Nephron progenitor cell (in vitro differentiated cells): ENCODE measurements around the gene GALNT10.
A peak's percentile ranks its signal among the peaks of the same experiment; 100 is the strongest.

ENCODE experiments used
- DNase-seq: peaks from one replicate; pipeline ENCODE4 v3.0.0; 2021
- H3K27ac Mint-ChIP-seq: 2 replicates; pipeline ENCODE4 v1.8.0; 2021; ENCODE audit warnings: mild to moderate bottlenecking, moderate library complexity, mixed read lengths
- H3K27me3 Mint-ChIP-seq: 2 replicates; pipeline ENCODE4 v1.8.0; 2021; ENCODE audit warnings: mild to moderate bottlenecking, low read depth, mixed read lengths; ENCODE audit not compliant: poor library complexity
- H3K36me3 Mint-ChIP-seq: 2 replicates; pipeline ENCODE4 v1.8.0; 2021; ENCODE audit warnings: low read depth, mixed read lengths
- H3K4me1 Mint-ChIP-seq: 2 replicates; pipeline ENCODE4 v1.8.0; 2021; ENCODE audit warnings: mixed read lengths
- H3K4me3 Mint-ChIP-seq: 2 replicates; pipeline ENCODE4 v1.8.0; 2021; ENCODE audit warnings: mild to moderate bottlenecking, moderate library complexity, mixed read lengths
- H3K9me3 Mint-ChIP-seq: 2 replicates; pipeline ENCODE4 v1.8.0; 2021; ENCODE audit warnings: mild to moderate bottlenecking, moderate library complexity, mixed read lengths
- CTCF ChIP-seq: fragments of 200-600 bp; sonication (generic); IDR thresholded peaks from 2 replicates; pipeline ENCODE4 v1.5.0; 2021; ENCODE audit warnings: antibody characterized with exemption

The GALNT10 gene

GRCh38 chr5:154217462-154217861 is 26.9 kb downstream of the GALNT10 start:
- H3K27me3 Mint-ChIP-seq: peaks cover 10% of the 10 kb centered on the region
- peaks cover 54% of the 10 kb centered on the region for H3K4me1 Mint-ChIP-seq
- H3K9me3 Mint-ChIP-seq: no peaks in the 10 kb centered on the region
- DNase-seq: no peak
- no peak overlapping the region for H3K4me3 Mint-ChIP-seq
- H3K36me3 Mint-ChIP-seq: peaks cover 10% of the 10 kb centered on the region
- peak overlapping the region; percentile 11 for H3K27ac Mint-ChIP-seq
- TF ChIP-seq CTCF: no peak

- Mint-ChIP-seq H3K4me3 (no peak overlapping the region), H3K4me1 (peaks cover 54% of the 10 kb centered on the region), H3K27me3 (peaks cover 10% of the 10 kb centered on the region), H3K36me3 (peaks cover 23% of the 10 kb centered on the region), H3K27ac (peak overlapping the region; percentile 88), H3K9me3 (peaks cover under 1% of the 10 kb centered on the region)
- no peak for DNase-seq
- no peak for TF ChIP-seq CTCF
Measured at GRCh38 chr5:154218786-154219185, 28.3 kb downstream of the GALNT10 start.

GRCh38 chr5:154220625-154221024 is 30.1 kb downstream of the GALNT10 start:
- Mint-ChIP-seq H3K4me3 (no peak overlapping the region), H3K9me3 (peaks cover 5% of the 10 kb centered on the region), H3K27ac (no peak overlapping the region), H3K4me1 (peaks cover 54% of the 10 kb centered on the region), H3K36me3 (peaks cover 28% of the 10 kb centered on the region), H3K27me3 (peaks cover 10% of the 10 kb centered on the region)
- no peak for DNase-seq
- no peak for TF ChIP-seq CTCF

- Mint-ChIP-seq H3K9me3 (peaks cover 8% of the 10 kb centered on the region), H3K4me3 (no peak overlapping the region), H3K36me3 (peaks cover 33% of the 10 kb centered on the region), H3K27me3 (peaks cover 10% of the 10 kb centered on the region), H3K4me1 (peaks cover 54% of the 10 kb centered on the region), H3K27ac (peak overlapping the region; percentile 57)
- TF ChIP-seq CTCF: no peak
- DNase-seq: no peak
Measured at GRCh38 chr5:154221371-154221896, 30.9 kb downstream of the GALNT10 start.

- Mint-ChIP-seq H3K27ac (no peak overlapping the region), H3K27me3 (peaks cover 6% of the 10 kb centered on the region), H3K36me3 (peaks cover 43% of the 10 kb centered on the region), H3K4me1 (peaks cover 45% of the 10 kb centered on the region), H3K9me3 (peaks cover 18% of the 10 kb centered on the region), H3K4me3 (no peak overlapping the region)
- no peak for TF ChIP-seq CTCF
- no peak for DNase-seq
Measured at GRCh38 chr5:154222414-154222813, 31.9 kb downstream of the GALNT10 start.

GRCh38 chr5:154223320-154223719 is 32.8 kb downstream of the GALNT10 start:
- no peak overlapping the region for H3K27ac Mint-ChIP-seq
- DNase-seq: no peak
- no peak for TF ChIP-seq CTCF
- H3K36me3 Mint-ChIP-seq: peaks cover 52% of the 10 kb centered on the region
- peaks cover 9% of the 10 kb centered on the region for H3K27me3 Mint-ChIP-seq
- H3K4me1 Mint-ChIP-seq: peaks cover 36% of the 10 kb centered on the region
- H3K4me3 Mint-ChIP-seq: no peak overlapping the region
- H3K9me3 Mint-ChIP-seq: peaks cover 26% of the 10 kb centered on the region
